Measurements from ENCODE around the gene DISP1. TPM values are rescaled to one million over a fixed set of nuclear protein-coding genes. Genes with fewer than 3 reads are reported as not detected.

The DISP1 gene
- total RNA-seq, 2 experiments from 2014 or later = 1.6 to 1.9 TPM

DNA sequence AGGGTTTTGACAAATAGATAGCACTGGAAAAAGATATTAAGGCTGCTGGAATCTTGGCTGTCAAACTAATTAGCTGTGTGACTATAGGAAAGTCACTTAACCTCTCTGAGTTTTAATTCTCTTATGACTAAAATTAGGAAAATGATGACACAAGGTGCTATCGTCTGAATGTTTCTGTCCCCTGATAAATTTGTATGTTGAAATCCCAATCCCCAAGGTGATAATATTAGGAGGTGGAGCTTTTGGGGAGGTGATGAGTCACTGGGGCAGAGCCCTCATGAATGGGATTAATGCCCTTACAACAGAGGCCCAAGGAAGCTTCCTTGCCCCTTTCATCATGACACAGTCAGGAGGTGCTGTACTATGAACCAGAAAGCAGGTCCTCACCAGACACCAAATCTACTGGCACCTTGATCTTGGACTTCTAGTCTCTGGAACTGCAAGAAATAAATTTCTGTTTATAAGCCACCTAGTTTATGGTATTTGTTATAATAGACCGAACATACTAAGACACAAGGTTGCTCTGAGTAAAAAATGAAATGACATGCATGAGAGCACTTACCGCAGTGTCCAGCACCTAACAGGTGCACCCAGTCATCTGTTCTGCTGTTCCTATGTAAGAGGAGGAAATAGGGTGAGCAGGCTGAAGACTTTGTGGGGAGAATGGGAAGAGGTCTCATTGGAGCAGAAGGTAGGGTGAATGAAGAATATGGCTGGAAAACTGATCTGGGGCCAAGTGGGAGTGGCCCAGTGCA, 26.3 kb upstream of the DISP1 start:
- DNase-seq = no peak
- Mint-ChIP-seq H3K27me3 (peaks cover 13% of the 10 kb centered on the region), H3K4me3 (no peak overlapping the region), H3K27ac (no peak overlapping the region), H3K4me1 (peaks cover 20% of the 10 kb centered on the region), H3K9me3 (peaks cover 9% of the 10 kb centered on the region), H3K36me3 (no peaks in the 10 kb centered on the region)

- peaks cover 2% of the 10 kb centered on the region for H3K27me3 Mint-ChIP-seq
- peaks cover 9% of the 10 kb centered on the region for H3K9me3 Mint-ChIP-seq
- no peak for DNase-seq
- peak overlapping the region; percentile 70 for H3K27ac Mint-ChIP-seq
- no peak overlapping the region for H3K4me3 Mint-ChIP-seq
- H3K36me3 Mint-ChIP-seq = no peaks in the 10 kb centered on the region
- H3K4me1 Mint-ChIP-seq = peaks cover 20% of the 10 kb centered on the region
Measured at GRCh38 chr1:222790115-222790514, 24.7 kb upstream of the DISP1 start.

GRCh38 chr1:222790520-222790919, 24.3 kb upstream of the DISP1 start:
- Mint-ChIP-seq H3K4me3 (no peak overlapping the region), H3K27me3 (no peaks in the 10 kb centered on the region), H3K4me1 (peaks cover 20% of the 10 kb centered on the region), H3K27ac (peak overlapping the region; percentile 70), H3K36me3 (no peaks in the 10 kb centered on the region), H3K9me3 (peaks cover 9% of the 10 kb centered on the region)
- no peak for DNase-seq

- Mint-ChIP-seq H3K27ac (no peak overlapping the region), H3K4me3 (no peak overlapping the region), H3K9me3 (peaks cover 9% of the 10 kb centered on the region)
Measured at GRCh38 chr1:222791006-222791710, 23.7 kb upstream of the DISP1 start.

GRCh38 chr1:222792744-222793143, 22.1 kb upstream of the DISP1 start:
- peaks cover 9% of the 10 kb centered on the region for H3K9me3 Mint-ChIP-seq
- H3K27ac Mint-ChIP-seq = no peak overlapping the region
- DNase-seq = no peak
- H3K27me3 Mint-ChIP-seq = no peaks in the 10 kb centered on the region
- no peaks in the 10 kb centered on the region for H3K36me3 Mint-ChIP-seq
- peaks cover 22% of the 10 kb centered on the region for H3K4me1 Mint-ChIP-seq
- H3K4me3 Mint-ChIP-seq = no peak overlapping the region

More at GRCh38 chr1:222791006-222791710, 23.7 kb upstream of the DISP1 start:
- Mint-ChIP-seq H3K36me3 (no peaks in the 10 kb centered on the region), H3K27me3 (no peaks in the 10 kb centered on the region), H3K4me1 (peaks cover 20% of the 10 kb centered on the region)
- DNase-seq = no peak

DNA sequence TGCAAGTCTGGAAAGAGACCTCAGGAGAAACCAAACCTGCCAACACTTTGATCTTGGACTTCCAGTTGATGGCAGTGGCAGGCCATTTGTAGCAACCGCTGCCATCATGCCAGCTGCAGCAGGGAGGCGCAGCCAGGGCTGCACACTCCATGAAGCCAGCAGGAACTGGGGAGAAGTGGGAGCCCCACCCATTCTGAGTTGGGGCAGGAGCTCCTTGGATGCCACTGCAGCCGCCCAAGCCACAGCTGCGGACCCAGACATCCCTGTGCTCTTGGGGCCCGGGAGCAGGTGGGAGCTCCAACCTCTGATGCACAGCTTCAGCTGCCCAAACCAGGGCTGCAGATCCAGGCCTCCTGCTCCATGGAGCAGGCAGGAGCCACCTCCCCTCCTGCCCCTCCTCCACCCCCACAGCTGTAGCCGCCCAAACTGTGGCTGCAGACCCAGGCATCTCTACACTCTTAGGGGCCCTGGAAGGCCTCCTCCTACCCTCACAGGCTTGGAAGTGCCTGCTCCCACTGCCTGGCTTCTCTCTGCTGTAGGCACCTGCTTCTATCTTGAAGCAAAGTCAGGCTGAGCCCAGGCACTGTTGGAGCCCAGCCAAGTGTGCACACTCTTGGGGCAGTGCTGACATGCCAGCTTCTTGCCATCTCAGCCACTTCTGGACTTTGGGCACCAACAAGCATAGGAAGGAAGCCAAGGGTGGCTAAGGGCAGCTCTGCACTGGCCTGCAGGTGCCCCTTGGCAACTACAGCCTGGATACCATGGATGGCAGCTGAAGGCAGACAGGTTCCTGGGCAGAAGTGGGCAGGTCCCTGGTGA, 20.0 kb upstream of the DISP1 start:
- H3K4me3 Mint-ChIP-seq = no peak overlapping the region
- DNase-seq = no peak
- H3K27me3 Mint-ChIP-seq = no peaks in the 10 kb centered on the region
- H3K9me3 Mint-ChIP-seq = peaks cover 5% of the 10 kb centered on the region
- no peaks in the 10 kb centered on the region for H3K36me3 Mint-ChIP-seq
- H3K4me1 Mint-ChIP-seq = peaks cover 31% of the 10 kb centered on the region
- H3K27ac Mint-ChIP-seq = no peak overlapping the region

DNA sequence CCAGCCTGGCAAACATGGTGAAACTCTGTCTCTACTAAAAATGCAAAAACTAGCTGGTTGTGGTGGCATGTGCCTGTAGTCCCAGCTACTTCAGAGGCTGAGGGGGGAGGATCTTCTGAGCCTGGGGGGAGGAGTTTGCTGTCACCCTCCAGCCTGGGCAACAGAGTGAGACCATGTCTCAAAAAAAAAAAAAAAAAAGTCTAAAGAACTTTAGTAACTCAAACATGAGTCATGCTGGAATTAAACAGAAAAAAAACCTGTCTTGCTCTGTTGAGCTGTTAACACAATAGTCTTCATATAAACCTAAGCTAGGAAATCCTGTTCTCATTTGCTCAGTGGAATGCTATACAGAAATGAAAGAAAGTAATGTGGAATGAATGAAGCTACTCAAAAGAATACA, 16.7 kb upstream of the DISP1 start:
- DNase-seq = no peak
- Mint-ChIP-seq H3K9me3 (no peaks in the 10 kb centered on the region), H3K4me3 (no peak overlapping the region), H3K4me1 (peaks cover 15% of the 10 kb centered on the region), H3K27ac (no peak overlapping the region), H3K36me3 (no peaks in the 10 kb centered on the region), H3K27me3 (no peaks in the 10 kb centered on the region)

DNA sequence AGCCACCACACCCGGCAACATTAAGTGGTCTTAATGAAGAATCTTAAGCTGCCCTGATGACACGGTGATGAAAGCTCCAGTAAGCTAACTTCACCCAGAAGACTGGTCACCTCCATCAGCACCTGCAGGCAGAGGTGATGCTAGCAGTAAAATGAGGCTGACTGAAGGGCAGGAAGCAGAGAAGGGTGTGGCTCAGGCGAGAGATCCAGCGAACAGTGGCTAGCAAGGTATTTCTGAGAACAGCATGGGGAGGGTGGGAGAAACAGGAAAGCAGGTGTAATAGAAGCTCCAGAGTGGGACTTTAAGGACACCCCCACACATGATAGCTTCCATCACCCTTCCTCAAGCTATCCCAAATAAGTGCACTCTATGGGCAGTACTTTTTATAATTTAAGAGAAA, 15.9 kb upstream of the DISP1 start:
- Mint-ChIP-seq H3K27ac (no peak overlapping the region), H3K27me3 (peaks cover 6% of the 10 kb centered on the region), H3K36me3 (no peaks in the 10 kb centered on the region), H3K4me3 (no peak overlapping the region), H3K4me1 (peaks cover 15% of the 10 kb centered on the region), H3K9me3 (no peaks in the 10 kb centered on the region)
- no peak for DNase-seq

GRCh38 chr1:222801067-222801466, 13.8 kb upstream of the DISP1 start:
- no peak for DNase-seq
- Mint-ChIP-seq H3K27me3 (peaks cover 7% of the 10 kb centered on the region), H3K4me3 (no peak overlapping the region), H3K4me1 (peaks cover 15% of the 10 kb centered on the region), H3K36me3 (no peaks in the 10 kb centered on the region), H3K9me3 (no peaks in the 10 kb centered on the region), H3K27ac (no peak overlapping the region)

- H3K27ac Mint-ChIP-seq = no peak overlapping the region
- H3K4me3 Mint-ChIP-seq = no peak overlapping the region
- no peaks in the 10 kb centered on the region for H3K27me3 Mint-ChIP-seq
- no peak for DNase-seq
- H3K4me1 Mint-ChIP-seq = peaks cover 14% of the 10 kb centered on the region
- H3K36me3 Mint-ChIP-seq = peaks cover 2% of the 10 kb centered on the region
- H3K9me3 Mint-ChIP-seq = peaks cover 2% of the 10 kb centered on the region
Measured at GRCh38 chr1:222811671-222812070, 3.2 kb upstream of the DISP1 start.

GRCh38 chr1:222813866-222814535, 838 bp upstream of the DISP1 start:
- no peak for DNase-seq
- Mint-ChIP-seq H3K4me1 (peaks cover 26% of the 10 kb centered on the region), H3K27me3 (no peaks in the 10 kb centered on the region), H3K36me3 (peaks cover 7% of the 10 kb centered on the region), H3K27ac (peak overlapping the region; percentile 84), H3K9me3 (peaks cover 4% of the 10 kb centered on the region), H3K4me3 (peak overlapping the region; percentile 95)

- Mint-ChIP-seq H3K27me3 (no peaks in the 10 kb centered on the region), H3K9me3 (peaks cover 5% of the 10 kb centered on the region), H3K27ac (peak overlapping the region; percentile 95), H3K4me3 (peak overlapping the region; percentile 95), H3K36me3 (peaks cover 12% of the 10 kb centered on the region), H3K4me1 (peaks cover 33% of the 10 kb centered on the region)
- DNase-seq = no peak
Measured at GRCh38 chr1:222815440-222815765, 564 bp downstream of the DISP1 start.

DNA sequence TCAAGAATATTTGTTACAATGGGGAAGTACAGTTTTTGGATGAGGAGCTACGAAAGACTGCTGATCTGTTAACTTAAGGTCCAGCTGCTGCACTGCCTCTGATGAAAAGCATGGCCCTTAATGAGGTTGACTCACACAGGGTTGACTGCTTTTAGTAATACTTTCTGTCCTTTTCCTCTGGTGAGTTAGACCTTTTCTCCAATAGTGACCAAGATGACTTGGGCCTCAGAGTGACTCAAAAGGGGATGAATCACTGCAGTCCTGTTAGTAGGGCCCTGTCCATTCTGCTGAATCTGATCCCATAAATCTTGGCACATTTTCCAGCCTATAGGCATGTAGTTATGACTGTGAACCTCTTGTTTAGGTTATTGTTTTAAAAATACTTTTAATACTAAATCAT, 2.7 kb downstream of the DISP1 start:
- peaks cover 38% of the 10 kb centered on the region for H3K4me1 Mint-ChIP-seq

DNA sequence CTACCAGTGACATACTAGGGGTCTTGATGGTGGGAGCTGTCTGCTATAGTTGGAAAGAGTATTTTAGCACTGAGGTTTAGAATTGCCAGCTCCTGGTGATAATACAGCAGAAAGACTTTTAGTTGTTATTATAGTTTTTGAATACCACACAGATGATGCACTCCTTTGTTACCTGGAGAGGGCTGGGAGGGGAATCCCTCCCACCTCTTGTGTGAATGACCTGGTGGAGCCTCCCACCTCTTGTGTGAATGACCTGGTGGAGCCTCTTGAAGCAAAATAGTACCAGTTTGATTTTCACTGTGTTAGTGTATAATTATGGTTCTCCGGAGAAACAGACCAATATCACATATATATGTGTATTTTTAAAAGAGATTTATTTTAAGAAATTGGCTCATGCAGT, 3.3 kb downstream of the DISP1 start:
- H3K27ac Mint-ChIP-seq = no peak overlapping the region
- DNase-seq = no peak
- H3K36me3 Mint-ChIP-seq = peaks cover 17% of the 10 kb centered on the region
- no peaks in the 10 kb centered on the region for H3K27me3 Mint-ChIP-seq
- peaks cover 38% of the 10 kb centered on the region for H3K4me1 Mint-ChIP-seq
- no peak overlapping the region for H3K4me3 Mint-ChIP-seq
- H3K9me3 Mint-ChIP-seq = peaks cover 5% of the 10 kb centered on the region

More for the DNA sequence above, 2.7 kb downstream of the DISP1 start:
- Mint-ChIP-seq H3K4me3 (no peak overlapping the region), H3K27ac (peak overlapping the region; percentile 21), H3K27me3 (no peaks in the 10 kb centered on the region), H3K36me3 (peaks cover 15% of the 10 kb centered on the region), H3K9me3 (peaks cover 5% of the 10 kb centered on the region)
- no peak for DNase-seq

Measured in activated naive CD8-positive, alpha-beta T cell treated with anti-CD3 and anti-CD28 coated beads for 36 hours (primary cell).